GM12873 (cell line): Measurements from ENCODE around the gene ARMS2.

Experiments
- CTCF ChIP-seq: IDR thresholded peaks from 2 replicates; pipeline ENCODE4 v1.5.1; 2012; ENCODE audit warnings: low read depth, mild to moderate bottlenecking, moderate library complexity, low read length, control low read depth; ENCODE audit not compliant: insufficient read depth; ENCODE audit errors: missing control alignments

The ARMS2 gene

GRCh38 chr10:122461729-122462532 lies 7.5 kb downstream of the ARMS2 start:
- no peak for TF ChIP-seq CTCF

- TF ChIP-seq CTCF: no peak
Measured at GRCh38 chr10:122462533-122463465, 8.3 kb downstream of the ARMS2 start.

- TF ChIP-seq CTCF: no peak
Measured at GRCh38 chr10:122463466-122464249, 9.2 kb downstream of the ARMS2 start.

GRCh38 chr10:122464250-122464510 lies 9.7 kb downstream of the ARMS2 start:
- TF ChIP-seq CTCF: no peak

- no peak for TF ChIP-seq CTCF
Measured at GRCh38 chr10:122464586-122464985, 10.1 kb downstream of the ARMS2 start.

- no peak for TF ChIP-seq CTCF
Measured at GRCh38 chr10:122465401-122466040, 11.1 kb downstream of the ARMS2 start.
